Midbrain (tissue), 1 donor: ENCODE measurements around the gene ADD3.
A peak's percentile ranks its signal among the peaks of the same experiment; 100 is the strongest.
"Not testable (repeated sequence)": the region's sequence is repeated elsewhere in the genome, so short reads cannot be mapped to it uniquely, and the experiment has no call there.

Experiments used
- DNase-seq: peaks from one replicate; lab custom pipeline; 2025; lab: John Stamatoyannopoulos, UW

Gene ADD3

GRCh38 chr10:110103921-110104461, 96.2 kb downstream of the ADD3 start:
- no peak for DNase-seq

GRCh38 chr10:110105873-110106272, 98.1 kb downstream of the ADD3 start:
- DNase-seq, result no peak

GRCh38 chr10:110107430-110107829, 99.6 kb downstream of the ADD3 start:
- no peak for DNase-seq

- no peak for DNase-seq
Observed at GRCh38 chr10:110107887-110108286, 100.1 kb downstream of the ADD3 start.

- no peak for DNase-seq
Observed at GRCh38 chr10:110109511-110109910, 101.7 kb downstream of the ADD3 start.

GRCh38 chr10:110110338-110110737, 102.6 kb downstream of the ADD3 start:
- no peak for DNase-seq

- DNase-seq, result no peak
Observed at GRCh38 chr10:110113670-110114337, 106.0 kb downstream of the ADD3 start.

GRCh38 chr10:110114668-110115067, 106.9 kb downstream of the ADD3 start:
- DNase-seq, result not testable (repeated sequence)

GRCh38 chr10:110115784-110116520, 108.2 kb downstream of the ADD3 start:
- DNase-seq, result no peak

- no peak for DNase-seq
Observed at GRCh38 chr10:110118891-110119621, 111.3 kb downstream of the ADD3 start.

- DNase-seq, result no peak
Observed at GRCh38 chr10:110123594-110123993, 115.8 kb downstream of the ADD3 start.

- DNase-seq, result no peak
Observed at GRCh38 chr10:110129490-110129889, 121.7 kb downstream of the ADD3 start.

- DNase-seq, result no peak
Observed at GRCh38 chr10:110134917-110135316, 127.1 kb downstream of the ADD3 start.

- DNase-seq, result not testable (repeated sequence)
Observed at GRCh38 chr10:110135836-110136235, 128.1 kb downstream of the ADD3 start.

- peak; percentile 86 for DNase-seq
Observed at GRCh38 chr10:110137142-110137545, 129.4 kb downstream of the ADD3 start.

- DNase-seq, result peak; percentile 62
Observed at GRCh38 chr10:110138197-110138812, 130.5 kb downstream of the ADD3 start.

- no peak for DNase-seq
Observed at GRCh38 chr10:110141185-110141584, 133.4 kb downstream of the ADD3 start.

- DNase-seq, result peak; percentile 3
Observed at GRCh38 chr10:110141871-110142635, 134.3 kb downstream of the ADD3 start.

- no peak for DNase-seq
Observed at GRCh38 chr10:110142965-110143364, 135.2 kb downstream of the ADD3 start.

GRCh38 chr10:110144507-110144906, 136.7 kb downstream of the ADD3 start:
- no peak for DNase-seq

- DNase-seq, result no peak
Observed at GRCh38 chr10:110147961-110148360, 140.2 kb downstream of the ADD3 start.
